SK-N-SH treated with all-trans-retinoic acid at 6 μM for 48 hours (cell line): ENCODE measurements around the gene PICK1.

Source experiments
- ATAC-seq: fragments of 200-7000 bp; cut with Tn5 transposase; 3 replicates; pipeline ENCODE4 v1.9.1; 2020; ENCODE audit warnings: mild to moderate bottlenecking, moderate library complexity
- ARNTL ChIP-seq: fragments of 450-650 bp; formaldehyde crosslinking; IDR thresholded peaks from 2 replicates; pipeline ENCODE4 v1.5.0; 2020; ENCODE audit warnings: low read depth, mild to moderate bottlenecking, moderate library complexity, borderline replicate concordance
- BACH2 ChIP-seq: fragments of 250-450 bp; sonication (Bioruptor Pico); IDR thresholded peaks from 2 replicates; pipeline ENCODE4 v1.9.0; 2021; ENCODE audit warnings: mild to moderate bottlenecking, borderline replicate concordance
- CSDC2 ChIP-seq: fragments of 250-450 bp; sonication (Bioruptor Pico); IDR thresholded peaks from 2 replicates; pipeline ENCODE4 v1.5.0; 2020; ENCODE audit warnings: mild to moderate bottlenecking, moderate library complexity
- ESRRG ChIP-seq: fragments of 250-450 bp; sonication (Bioruptor Pico); IDR thresholded peaks from 2 replicates; pipeline ENCODE4 v1.6.1; 2021; ENCODE audit warnings: mild to moderate bottlenecking
- ISL1 ChIP-seq: fragments of 250-450 bp; sonication (Bioruptor Pico); IDR thresholded peaks from 2 replicates; pipeline ENCODE4 v2.1.2; 2022; ENCODE audit warnings: mild to moderate bottlenecking, moderate library complexity
- OSR1 ChIP-seq: fragments of 250-450 bp; sonication (Bioruptor Pico); IDR thresholded peaks from 2 replicates; pipeline ENCODE4 v1.8.0; 2022; ENCODE audit warnings: moderate library complexity, mild to moderate bottlenecking, inconsistent platforms
- PPARA ChIP-seq: fragments of 250-450 bp; sonication (Bioruptor Pico); IDR thresholded peaks from 2 replicates; pipeline ENCODE4 v1.5.0; 2020; ENCODE audit warnings: mild to moderate bottlenecking, borderline replicate concordance
- RARB ChIP-seq: fragments of 250-450 bp; sonication (Bioruptor Pico); IDR thresholded peaks from 2 replicates; pipeline ENCODE4 v1.8.0; 2021; ENCODE audit warnings: mild to moderate bottlenecking, moderate library complexity
- SNAI2 ChIP-seq: fragments of 250-450 bp; sonication (Bioruptor Pico); IDR thresholded peaks from 2 replicates; pipeline ENCODE4 v1.5.0; 2020; ENCODE audit warnings: mild to moderate bottlenecking, moderate library complexity
- TCF4 ChIP-seq: fragments of 250-450 bp; sonication (Bioruptor Pico); IDR thresholded peaks from 2 replicates; pipeline ENCODE4 v1.8.0; 2021; ENCODE audit warnings: mild to moderate bottlenecking, moderate library complexity, borderline replicate concordance
- TOX ChIP-seq: fragments of 250-450 bp; sonication (Bioruptor Pico); IDR thresholded peaks from 2 replicates; pipeline ENCODE4 v1.8.0; 2021; ENCODE audit warnings: mild to moderate bottlenecking, moderate library complexity, borderline replicate concordance
- ZC3H10 ChIP-seq: fragments of 250-450 bp; sonication (Bioruptor Pico); IDR thresholded peaks from 2 replicates; pipeline ENCODE4 v1.5.1; 2021; ENCODE audit warnings: mild to moderate bottlenecking, moderate library complexity
- ZFP30 ChIP-seq: fragments of 450-650 bp; formaldehyde crosslinking; IDR thresholded peaks from 2 replicates; pipeline ENCODE4 v1.5.0; 2022; ENCODE audit warnings: mild to moderate bottlenecking, moderate library complexity
- ZNF565 ChIP-seq: fragments of 450-650 bp; formaldehyde crosslinking; conservative IDR thresholded peaks from 2 replicates; pipeline ENCODE4 v1.5.0; 2020; ENCODE audit warnings: low read depth, mild to moderate bottlenecking, moderate library complexity
- ZNF70 ChIP-seq: fragments of 450-650 bp; formaldehyde crosslinking; IDR thresholded peaks from 2 replicates; pipeline ENCODE4 v1.5.0; 2020; ENCODE audit warnings: mild to moderate bottlenecking, moderate library complexity
- ZNF8 ChIP-seq: fragments of 450-650 bp; formaldehyde crosslinking; IDR thresholded peaks from 2 replicates; pipeline ENCODE4 v1.5.0; 2020; ENCODE audit warnings: mild to moderate bottlenecking, moderate library complexity
- TF ChIP-seq, protein P1 (sequence below): fragments of 250-450 bp; sonication (Bioruptor Pico); IDR thresholded peaks from 2 replicates; pipeline ENCODE4 v1.8.0; 2021; ENCODE audit warnings: low read depth, mild to moderate bottlenecking, moderate library complexity, borderline replicate concordance
- TF ChIP-seq, protein P2 (sequence below): fragments of 250-450 bp; sonication (Bioruptor Pico); IDR thresholded peaks from 2 replicates; pipeline ENCODE4 v1.5.1; 2021; ENCODE audit warnings: mild to moderate bottlenecking, moderate library complexity
- TF ChIP-seq, protein P3 (sequence below): fragments of 250-450 bp; sonication (Bioruptor Pico); IDR thresholded peaks from 2 replicates; pipeline ENCODE4 v1.5.0; 2020; ENCODE audit warnings: mild to moderate bottlenecking, moderate library complexity
- TF ChIP-seq, protein P4 (sequence below): fragments of 250-450 bp; sonication (Bioruptor Pico); IDR thresholded peaks from 2 replicates; pipeline ENCODE4 v1.8.0; 2020; ENCODE audit warnings: mild to moderate bottlenecking, moderate library complexity, borderline replicate concordance

PICK1 gene

DNA sequence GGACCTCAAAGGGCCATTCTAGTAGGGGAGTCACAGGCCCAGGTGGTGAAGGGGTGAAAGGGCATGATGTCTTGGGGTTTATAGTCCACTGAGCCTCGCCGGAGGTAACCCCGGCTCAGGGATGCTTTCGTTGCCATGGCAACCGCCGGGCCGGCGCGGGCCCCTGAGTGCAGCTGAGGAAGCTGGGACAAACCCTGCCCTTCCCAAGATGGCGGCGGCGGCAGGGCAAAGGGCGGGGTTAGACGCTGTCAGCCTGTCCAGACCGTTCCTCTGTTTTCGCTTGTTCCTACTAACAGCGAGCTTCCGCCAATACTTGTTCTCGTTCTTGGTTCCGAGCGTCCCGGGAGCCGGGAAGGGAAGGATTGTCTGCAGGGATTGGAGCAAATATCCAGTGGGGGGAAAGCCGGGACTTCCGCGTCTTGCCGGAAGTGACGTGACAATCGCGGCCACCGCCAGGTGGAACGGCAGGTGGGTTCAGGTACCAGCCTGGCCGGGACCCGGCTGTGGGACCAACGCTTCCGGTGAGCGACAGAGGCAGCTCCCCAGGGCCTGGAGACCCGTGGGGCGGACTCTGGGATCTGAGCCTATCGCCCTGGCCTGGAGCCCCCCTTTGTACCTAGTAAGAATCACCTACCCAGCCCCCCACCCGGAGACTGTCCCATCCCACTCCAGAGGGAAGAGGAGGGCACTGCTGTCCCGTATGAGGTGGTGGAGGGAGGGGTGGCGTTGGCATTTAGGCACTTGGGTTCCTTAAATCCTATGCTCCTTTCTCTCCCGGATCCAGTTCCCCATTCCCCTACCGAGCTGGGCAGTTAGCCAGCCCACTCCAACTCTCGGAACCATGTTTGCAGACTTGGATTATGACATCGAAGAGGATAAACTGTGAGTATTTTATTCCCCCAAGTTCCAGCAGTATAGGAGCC is at the start of gene PICK1:
TSS of gene PICK1 (plus strand) at position 436 of the 923 bp plus-strand sequence. CDS start at position 842, 406 bp downstream.
- TF ChIP-seq ZFP30 (CRISPR knock-in tag) (no peak), ESRRG (CRISPR knock-in tag) (no peak), ISL1 (CRISPR knock-in tag) (no peak), OSR1 (CRISPR knock-in tag) (no peak), ZNF70 (no peak), TCF4 (no peak), CSDC2 (no peak), TOX (no peak), ZNF8 (no peak), SNAI2 (no peak), RARB (CRISPR knock-in tag) (no peak)
- TF ChIP-seq, protein P1, sequence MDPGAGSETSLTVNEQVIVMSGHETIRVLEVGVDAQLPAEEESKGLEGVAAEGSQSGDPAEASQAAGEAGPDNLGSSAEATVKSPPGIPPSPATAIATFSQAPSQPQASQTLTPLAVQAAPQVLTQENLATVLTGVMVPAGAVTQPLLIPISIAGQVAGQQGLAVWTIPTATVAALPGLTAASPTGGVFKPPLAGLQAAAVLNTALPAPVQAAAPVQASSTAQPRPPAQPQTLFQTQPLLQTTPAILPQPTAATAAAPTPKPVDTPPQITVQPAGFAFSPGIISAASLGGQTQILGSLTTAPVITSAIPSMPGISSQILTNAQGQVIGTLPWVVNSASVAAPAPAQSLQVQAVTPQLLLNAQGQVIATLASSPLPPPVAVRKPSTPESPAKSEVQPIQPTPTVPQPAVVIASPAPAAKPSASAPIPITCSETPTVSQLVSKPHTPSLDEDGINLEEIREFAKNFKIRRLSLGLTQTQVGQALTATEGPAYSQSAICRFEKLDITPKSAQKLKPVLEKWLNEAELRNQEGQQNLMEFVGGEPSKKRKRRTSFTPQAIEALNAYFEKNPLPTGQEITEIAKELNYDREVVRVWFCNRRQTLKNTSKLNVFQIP (CRISPR knock-in tag) = no peak
- TF ChIP-seq, protein P2, sequence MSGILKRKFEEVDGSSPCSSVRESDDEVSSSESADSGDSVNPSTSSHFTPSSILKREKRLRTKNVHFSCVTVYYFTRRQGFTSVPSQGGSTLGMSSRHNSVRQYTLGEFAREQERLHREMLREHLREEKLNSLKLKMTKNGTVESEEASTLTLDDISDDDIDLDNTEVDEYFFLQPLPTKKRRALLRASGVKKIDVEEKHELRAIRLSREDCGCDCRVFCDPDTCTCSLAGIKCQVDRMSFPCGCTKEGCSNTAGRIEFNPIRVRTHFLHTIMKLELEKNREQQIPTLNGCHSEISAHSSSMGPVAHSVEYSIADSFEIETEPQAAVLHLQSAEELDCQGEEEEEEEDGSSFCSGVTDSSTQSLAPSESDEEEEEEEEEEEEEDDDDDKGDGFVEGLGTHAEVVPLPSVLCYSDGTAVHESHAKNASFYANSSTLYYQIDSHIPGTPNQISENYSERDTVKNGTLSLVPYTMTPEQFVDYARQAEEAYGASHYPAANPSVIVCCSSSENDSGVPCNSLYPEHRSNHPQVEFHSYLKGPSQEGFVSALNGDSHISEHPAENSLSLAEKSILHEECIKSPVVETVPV = no peak
- TF ChIP-seq, protein P3, sequence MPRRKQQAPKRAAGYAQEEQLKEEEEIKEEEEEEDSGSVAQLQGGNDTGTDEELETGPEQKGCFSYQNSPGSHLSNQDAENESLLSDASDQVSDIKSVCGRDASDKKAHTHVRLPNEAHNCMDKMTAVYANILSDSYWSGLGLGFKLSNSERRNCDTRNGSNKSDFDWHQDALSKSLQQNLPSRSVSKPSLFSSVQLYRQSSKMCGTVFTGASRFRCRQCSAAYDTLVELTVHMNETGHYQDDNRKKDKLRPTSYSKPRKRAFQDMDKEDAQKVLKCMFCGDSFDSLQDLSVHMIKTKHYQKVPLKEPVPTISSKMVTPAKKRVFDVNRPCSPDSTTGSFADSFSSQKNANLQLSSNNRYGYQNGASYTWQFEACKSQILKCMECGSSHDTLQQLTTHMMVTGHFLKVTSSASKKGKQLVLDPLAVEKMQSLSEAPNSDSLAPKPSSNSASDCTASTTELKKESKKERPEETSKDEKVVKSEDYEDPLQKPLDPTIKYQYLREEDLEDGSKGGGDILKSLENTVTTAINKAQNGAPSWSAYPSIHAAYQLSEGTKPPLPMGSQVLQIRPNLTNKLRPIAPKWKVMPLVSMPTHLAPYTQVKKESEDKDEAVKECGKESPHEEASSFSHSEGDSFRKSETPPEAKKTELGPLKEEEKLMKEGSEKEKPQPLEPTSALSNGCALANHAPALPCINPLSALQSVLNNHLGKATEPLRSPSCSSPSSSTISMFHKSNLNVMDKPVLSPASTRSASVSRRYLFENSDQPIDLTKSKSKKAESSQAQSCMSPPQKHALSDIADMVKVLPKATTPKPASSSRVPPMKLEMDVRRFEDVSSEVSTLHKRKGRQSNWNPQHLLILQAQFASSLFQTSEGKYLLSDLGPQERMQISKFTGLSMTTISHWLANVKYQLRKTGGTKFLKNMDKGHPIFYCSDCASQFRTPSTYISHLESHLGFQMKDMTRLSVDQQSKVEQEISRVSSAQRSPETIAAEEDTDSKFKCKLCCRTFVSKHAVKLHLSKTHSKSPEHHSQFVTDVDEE (CRISPR knock-in tag) = no peak
- TF ChIP-seq, protein P4, sequence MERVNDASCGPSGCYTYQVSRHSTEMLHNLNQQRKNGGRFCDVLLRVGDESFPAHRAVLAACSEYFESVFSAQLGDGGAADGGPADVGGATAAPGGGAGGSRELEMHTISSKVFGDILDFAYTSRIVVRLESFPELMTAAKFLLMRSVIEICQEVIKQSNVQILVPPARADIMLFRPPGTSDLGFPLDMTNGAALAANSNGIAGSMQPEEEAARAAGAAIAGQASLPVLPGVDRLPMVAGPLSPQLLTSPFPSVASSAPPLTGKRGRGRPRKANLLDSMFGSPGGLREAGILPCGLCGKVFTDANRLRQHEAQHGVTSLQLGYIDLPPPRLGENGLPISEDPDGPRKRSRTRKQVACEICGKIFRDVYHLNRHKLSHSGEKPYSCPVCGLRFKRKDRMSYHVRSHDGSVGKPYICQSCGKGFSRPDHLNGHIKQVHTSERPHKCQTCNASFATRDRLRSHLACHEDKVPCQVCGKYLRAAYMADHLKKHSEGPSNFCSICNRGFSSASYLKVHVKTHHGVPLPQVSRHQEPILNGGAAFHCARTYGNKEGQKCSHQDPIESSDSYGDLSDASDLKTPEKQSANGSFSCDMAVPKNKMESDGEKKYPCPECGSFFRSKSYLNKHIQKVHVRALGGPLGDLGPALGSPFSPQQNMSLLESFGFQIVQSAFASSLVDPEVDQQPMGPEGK = no peak
- ATAC-seq = peak; percentile 97

DNA sequence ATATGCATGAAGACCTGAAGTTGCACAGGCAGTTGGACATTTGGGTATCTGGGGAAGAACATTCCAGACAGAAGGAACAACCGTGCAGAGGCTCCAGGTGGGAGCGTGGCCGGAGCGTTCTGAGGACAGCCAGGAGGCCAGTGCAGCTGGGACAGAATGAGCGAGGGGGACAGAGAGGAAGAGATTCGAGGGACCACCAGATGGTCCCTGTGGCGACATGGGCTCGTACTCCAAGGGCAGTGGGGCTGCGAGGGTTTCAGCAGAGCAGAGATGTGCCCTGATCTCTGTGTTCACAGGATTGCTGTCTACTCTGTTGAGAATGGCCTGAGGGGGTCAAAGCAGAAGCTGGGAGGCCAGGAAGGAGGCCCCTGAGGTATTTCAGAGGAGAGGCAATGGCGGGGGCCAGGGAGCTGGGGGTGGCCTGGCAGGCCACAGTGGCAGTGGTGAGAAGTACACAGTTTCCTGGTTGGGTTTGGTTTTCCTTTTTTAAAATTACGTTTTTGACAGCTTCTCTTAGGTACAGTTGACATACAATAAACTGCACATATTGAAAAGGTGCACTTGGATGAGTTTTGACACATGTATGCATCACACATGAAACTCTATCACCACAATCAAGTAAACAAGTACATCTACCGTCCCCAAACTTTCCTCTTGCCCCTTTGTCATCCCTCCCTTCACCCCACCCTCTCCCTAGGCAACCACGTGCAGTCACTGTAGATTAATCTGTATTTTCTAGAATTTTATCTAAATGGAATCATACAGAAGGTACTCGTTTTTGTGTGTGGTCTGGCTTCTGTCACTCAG is 48.0 kb upstream of the PICK1 start:
- no peak for TF ChIP-seq ZFP30 (CRISPR knock-in tag)
- TF ChIP-seq ZNF70 = no peak
- TF ChIP-seq, protein P2 = no peak
- TF ChIP-seq ISL1 (CRISPR knock-in tag) = no peak
- TF ChIP-seq TOX = no peak
- ATAC-seq = no peak

DNA sequence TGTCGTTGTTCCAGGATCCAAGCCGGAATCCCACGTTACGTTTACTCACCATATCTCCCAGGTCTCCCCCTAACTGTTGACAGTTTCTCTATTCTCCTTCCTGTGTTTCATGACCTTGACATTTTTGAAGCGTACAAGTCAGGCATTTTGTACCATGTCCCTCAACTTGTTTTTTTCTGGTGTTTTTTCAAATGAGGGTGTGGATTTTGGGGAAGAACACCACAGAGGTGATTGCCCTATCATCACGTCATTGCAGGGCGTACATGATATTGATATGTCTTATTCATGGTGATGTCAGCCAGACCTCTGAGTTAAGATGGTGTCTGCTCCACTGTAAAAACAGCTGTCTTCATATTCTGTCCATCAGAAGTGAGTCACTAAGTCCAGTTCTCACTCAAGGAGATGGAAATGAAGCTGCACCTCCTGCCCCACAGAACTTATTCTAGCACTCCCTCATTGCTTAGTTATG is 44.6 kb upstream of the PICK1 start:
- TF ChIP-seq ZC3H10 (no peak), ARNTL (CRISPR knock-in tag) (no peak), ZNF565 (no peak), RARB (CRISPR knock-in tag) (no peak), BACH2 (CRISPR knock-in tag) (no peak), PPARA (CRISPR knock-in tag) (no peak)
- TF ChIP-seq, protein P3 (CRISPR knock-in tag) = no peak
- TF ChIP-seq, protein P4 = no peak
- ATAC-seq = no peak
